ENCODE measurements around the gene WFDC2. TPM values are rescaled to one million over a fixed set of nuclear protein-coding genes. Genes with fewer than 3 reads are reported as not detected.

Gene WFDC2, protein sequence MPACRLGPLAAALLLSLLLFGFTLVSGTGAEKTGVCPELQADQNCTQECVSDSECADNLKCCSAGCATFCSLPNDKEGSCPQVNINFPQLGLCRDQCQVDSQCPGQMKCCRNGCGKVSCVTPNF
- not detected in 2 replicates for total RNA-seq

DNA sequence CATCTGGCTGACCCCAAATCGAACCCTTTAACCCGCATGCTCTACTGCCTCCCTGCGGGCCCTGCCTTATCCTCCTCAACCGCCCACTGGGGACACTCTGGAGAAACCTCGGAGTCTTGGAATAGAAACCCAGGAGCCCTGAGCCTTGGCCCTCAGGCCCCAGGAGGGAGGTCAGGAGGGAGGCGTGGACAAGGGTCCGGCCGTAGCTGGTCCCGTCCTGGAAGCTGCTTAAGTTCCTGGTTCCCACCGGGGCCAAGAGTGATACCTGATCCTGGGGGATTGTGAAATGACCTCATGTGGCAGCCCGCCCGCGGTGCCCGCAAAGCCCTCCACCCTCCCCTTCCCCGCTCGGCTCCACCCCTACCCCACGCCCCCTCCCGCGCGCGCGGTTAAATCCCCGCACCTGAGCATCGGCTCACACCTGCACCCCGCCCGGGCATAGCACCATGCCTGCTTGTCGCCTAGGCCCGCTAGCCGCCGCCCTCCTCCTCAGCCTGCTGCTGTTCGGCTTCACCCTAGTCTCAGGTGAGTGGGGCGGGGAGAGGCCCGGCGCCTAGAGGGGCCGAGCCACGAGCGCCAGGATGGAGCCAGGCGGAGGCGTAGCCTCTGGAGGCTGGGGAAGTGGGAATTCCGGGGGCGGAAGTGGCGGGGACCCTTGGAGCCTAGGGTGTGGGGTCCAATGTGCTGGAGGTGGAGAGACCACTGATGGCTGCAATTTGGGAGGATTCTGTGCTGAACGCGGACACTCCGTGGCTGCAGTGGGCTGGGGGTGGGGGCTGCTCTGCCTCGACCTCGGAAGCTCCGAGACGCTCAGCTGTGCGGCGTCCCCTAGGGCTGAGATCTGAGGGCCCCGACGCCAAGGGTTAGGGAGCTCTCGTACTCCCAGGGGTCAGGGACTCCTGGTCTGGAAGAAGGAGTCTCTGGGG, at the start of gene WFDC2:
Gene WFDC2 (plus strand): TSS at position 418 of the 926 bp plus-strand sequence. CDS start 29 bp downstream, at position 447.

DNA sequence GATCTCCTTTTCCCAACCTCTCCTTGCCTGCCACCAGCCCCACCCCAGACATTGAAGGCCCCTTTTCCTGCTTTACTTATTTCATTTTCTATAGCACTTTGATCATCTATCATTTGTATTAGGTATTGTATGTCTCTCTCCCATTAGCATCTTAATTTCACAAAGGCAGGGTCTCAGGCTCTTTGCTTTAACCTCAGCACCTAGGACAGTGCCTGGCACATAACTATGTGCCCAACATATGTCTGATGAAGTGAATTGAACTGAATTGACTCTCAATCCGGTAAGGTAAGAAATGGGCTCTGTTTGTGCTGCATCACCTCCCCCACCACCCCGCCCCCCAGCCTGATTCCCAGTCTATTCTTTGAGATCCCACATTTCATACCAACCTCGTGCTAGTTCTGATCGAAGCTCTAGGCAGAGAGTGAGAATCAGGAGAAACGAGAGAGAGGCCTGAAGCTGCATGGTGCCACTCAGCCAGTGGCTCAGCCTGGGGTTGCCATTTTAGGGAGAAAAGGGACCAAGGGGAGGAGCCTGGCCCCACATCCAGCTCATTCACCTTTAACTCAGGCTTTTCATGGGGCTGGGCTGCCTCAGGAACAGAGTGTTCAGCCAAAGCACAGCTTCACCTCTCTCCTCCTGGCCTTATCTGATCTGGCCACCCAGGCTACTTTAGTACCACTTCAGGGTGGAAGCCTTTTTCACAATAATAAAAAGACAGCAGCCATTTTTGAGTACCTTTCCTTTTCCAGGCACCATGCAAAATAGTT, 45.8 kb downstream of the WFDC2 start, which contains the start of gene SPINT3:
Gene SPINT3 (minus strand): TSS at position 476 of the 767 bp plus-strand sequence. CDS start 14 bp downstream, at position 462.

Other genes starting within 250 kb of the WFDC2 start
- not detected in 2 replicates for gene SEMG2, start 248.4 kb upstream of the WFDC2 start, total RNA-seq
- gene SLPI, start 215.2 kb upstream of the WFDC2 start, total RNA-seq: 0.69 TPM in 1 of 2 replicates, not detected in the other
- gene RBPJL, start 162.9 kb upstream of the WFDC2 start, total RNA-seq: not detected in 2 replicates
- gene MATN4, start 161.5 kb upstream of the WFDC2 start, total RNA-seq: under 0.01 TPM in 1 of 2 replicates, not detected in the other
- gene SDC4, start 121.3 kb upstream of the WFDC2 start, total RNA-seq: 26.6 and 54.9 TPM in 2 replicates
- gene SYS1, start 106.6 kb upstream of the WFDC2 start, total RNA-seq: 23.8 and 29.6 TPM in 2 replicates
- not detected in 2 replicates for gene TP53TG5, start 91.4 kb upstream of the WFDC2 start, total RNA-seq
- gene DBNDD2, start 61.5 kb upstream of the WFDC2 start, total RNA-seq: 6.8 and 10.9 TPM in 2 replicates
- 16.9 and 20.2 TPM in 2 replicates for gene PIGT, start 53.6 kb upstream of the WFDC2 start, total RNA-seq
- gene SPINT3, start 45.9 kb downstream of the WFDC2 start, total RNA-seq: not detected in 2 replicates
- not detected in 2 replicates for gene WFDC6, start 69.7 kb downstream of the WFDC2 start, total RNA-seq
- not detected in 2 replicates for gene EPPIN, start 77.6 kb downstream of the WFDC2 start, total RNA-seq
- gene WFDC8, start 109.5 kb downstream of the WFDC2 start, total RNA-seq: not detected in 2 replicates
- not detected in 2 replicates for gene WFDC10A, start 160.0 kb downstream of the WFDC2 start, total RNA-seq
- not detected in 2 replicates for gene WFDC9, start 161.5 kb downstream of the WFDC2 start, total RNA-seq
- not detected in 2 replicates for gene WFDC11, start 200.5 kb downstream of the WFDC2 start, total RNA-seq
- gene WFDC13, start 232.3 kb downstream of the WFDC2 start, total RNA-seq: not detected in 2 replicates
- not detected in 2 replicates for gene WFDC10B, start 235.3 kb downstream of the WFDC2 start, total RNA-seq